K562 (cell line): ENCODE results near the gene SLC7A4. TPM values are rescaled to one million over a fixed set of nuclear protein-coding genes. Genes with fewer than 3 reads are reported as not detected.

Experiments used
- ARID3A ChIP-seq: IDR thresholded peaks from 2 replicates; pipeline ENCODE4 v1.6.1; 2012; ENCODE audit warnings: low read depth, low read length, improper control_type of control experiment, borderline replicate concordance
- BRD4 ChIP-seq: fragments of 200-600 bp; sonication (generic); IDR thresholded peaks from 2 replicates; pipeline ENCODE4 v1.6.1; 2017; ENCODE audit warnings: inconsistent platforms
- CCNT2 ChIP-seq: IDR thresholded peaks from 2 replicates; pipeline ENCODE4 v1.6.1; 2011; ENCODE audit warnings: borderline replicate concordance, low read depth, mild to moderate bottlenecking, moderate library complexity, mixed read lengths, low read length; ENCODE audit not compliant: insufficient read length; ENCODE audit errors: extremely low read depth
- CHCHD3 ChIP-seq: fragments of 250-450 bp; sonication (Bioruptor Pico); IDR thresholded peaks from 2 replicates; pipeline ENCODE4 v2.1.2; 2022; ENCODE audit warnings: mild to moderate bottlenecking
- CHD1 ChIP-seq: fragments of 200-600 bp; sonication (generic); IDR thresholded peaks from one replicate; pipeline ENCODE4 v1.6.1; 2012; ENCODE audit warnings: mild to moderate bottlenecking, moderate library complexity, low read length, inconsistent platforms
- DACH1 ChIP-seq: fragments of 450-650 bp; IDR thresholded peaks from 2 replicates; pipeline ENCODE4 v1.6.1; 2018; ENCODE audit not compliant: partially characterized antibody
- DMBX1 ChIP-seq: fragments of 250-450 bp; sonication (Bioruptor Pico); IDR thresholded peaks from 2 replicates; pipeline ENCODE4 v1.8.0; 2022; ENCODE audit warnings: inconsistent platforms, mild to moderate bottlenecking, moderate library complexity, borderline replicate concordance
- HES1 ChIP-seq: fragments of 450-650 bp; IDR thresholded peaks from 2 replicates; pipeline ENCODE4 v1.6.1; 2016; ENCODE audit warnings: low read depth, mild to moderate bottlenecking, moderate library complexity
- HNRNPUL1 ChIP-seq: fragments of 200-400 bp; formaldehyde crosslinking; IDR thresholded peaks from 2 replicates; pipeline ENCODE4 v1.6.1; 2017; ENCODE audit warnings: low read length
- JUN ChIP-seq, 2 experiments: sonication (generic) in 1 of 2; formaldehyde crosslinking in 1 of 2; IDR thresholded peaks; 2 replicates each; pipeline versions ENCODE4 v1.6.1 to v1.8.0; 2012 to 2022; ENCODE audit warnings: borderline replicate concordance in 2 of 2, mild to moderate bottlenecking in 2 of 2, improper control_type of control experiment in 1 of 2, low read depth in 1 of 2, low read length in 1 of 2, missing genetic modification reagents in 1 of 2
- KDM5B ChIP-seq: fragments of 200-600 bp; sonication (generic); IDR thresholded peaks from 2 replicates; pipeline ENCODE4 v1.6.1; 2012; ENCODE audit warnings: low read depth, mild to moderate bottlenecking, moderate library complexity, low read length, control low read depth, inconsistent platforms; ENCODE audit not compliant: insufficient replicate concordance
- MAFF ChIP-seq: IDR thresholded peaks from 2 replicates; pipeline ENCODE4 v1.6.1; 2012; ENCODE audit warnings: low read length, improper control_type of control experiment
- MCM5 ChIP-seq: fragments of 450-650 bp; IDR thresholded peaks from 2 replicates; pipeline ENCODE4 v1.6.1; 2016; ENCODE audit warnings: low read depth
- MTA1 ChIP-seq: fragments of 450-650 bp; IDR thresholded peaks from 2 replicates; pipeline ENCODE4 v1.6.1; 2017; ENCODE audit warnings: borderline replicate concordance
- MYC ChIP-seq, 2 experiments: fragments of 250-450 bp in 1 of 2; sonication (Bioruptor Pico) in 1 of 2; IDR thresholded peaks; 2 replicates each; pipeline versions ENCODE4 v1.5.1 to v1.6.1; 2012 to 2021; ENCODE audit warnings: low read depth in 2 of 2, borderline replicate concordance in 1 of 2, improper control_type of control experiment in 1 of 2, low read length in 1 of 2, mild to moderate bottlenecking in 1 of 2, moderate library complexity in 1 of 2
- PCBP1 ChIP-seq: fragments of 200-400 bp; formaldehyde crosslinking; IDR thresholded peaks from 2 replicates; pipeline ENCODE4 v1.6.1; 2018; ENCODE audit warnings: mild to moderate bottlenecking, low read depth, low read length; ENCODE audit not compliant: poor library complexity, severe bottlenecking
- SMAD2 ChIP-seq: fragments of 150-350 bp; IDR thresholded peaks from 2 replicates; pipeline ENCODE4 v1.6.1; 2014; ENCODE audit warnings: low read depth, mild to moderate bottlenecking, low read length
- SMARCE1 ChIP-seq: fragments of 450-650 bp; IDR thresholded peaks from 2 replicates; pipeline ENCODE4 v1.7.1; 2016; ENCODE audit warnings: mild to moderate bottlenecking
- TAF7 ChIP-seq: fragments of 450-650 bp; IDR thresholded peaks from 2 replicates; pipeline ENCODE4 v1.6.1; 2016; ENCODE audit warnings: missing genetic modification characterization, missing compliant biosample characterization
- THRB ChIP-seq: fragments of 450-650 bp; formaldehyde crosslinking; conservative IDR thresholded peaks from 2 replicates; pipeline ENCODE4 v1.4.0; 2022; ENCODE audit warnings: mild to moderate bottlenecking, missing genetic modification characterization
- ZBTB7A ChIP-seq: IDR thresholded peaks from 2 replicates; pipeline ENCODE4 v1.6.1; 2011; ENCODE audit warnings: low read depth, mild to moderate bottlenecking, low read length, moderate library complexity, borderline replicate concordance; ENCODE audit not compliant: control insufficient read depth
- ZNF239 ChIP-seq: fragments of 250-450 bp; sonication (Bioruptor Pico); IDR thresholded peaks from 2 replicates; pipeline ENCODE4 v1.4.0; 2020; ENCODE audit warnings: mild to moderate bottlenecking
- ZNF324 ChIP-seq: fragments of 250-450 bp; sonication (Bioruptor Pico); IDR thresholded peaks from 2 replicates; pipeline ENCODE4 v1.4.0; 2020; ENCODE audit warnings: mild to moderate bottlenecking
- ZNF764 ChIP-seq: fragments of 250-450 bp; sonication (Bioruptor Pico); IDR thresholded peaks from 2 replicates; pipeline ENCODE4 v1.4.0; 2020; ENCODE audit warnings: low read depth, mild to moderate bottlenecking, moderate library complexity
- polyA plus RNA-seq, 8 experiments: library from polyadenylated mRNA; depleted of rRNA in 4 of 8; stranded (reverse) in 5 of 8; unstranded in 3 of 8; fragments of >200 nt; fragmentation: Nextera tagmentation in 2 of 8; fragmentation: Illumina TruSeq in 1 of 8; extraction: Ambion mirVana in 2 of 8; extraction: Trizol in 1 of 8; gene quantifications; 2 replicates each; pipeline versions ENCODE4 v1.2.1 to v1.2.3, GENCODE V29; 2011 to 2014; ENCODE audit warnings: inconsistent platforms in 1 of 8, missing spikeins in 1 of 8
- total RNA-seq, 7 experiments: library from RNA; depleted of rRNA in 6 of 7; stranded (reverse); fragments of >200 nt in 6 of 7; fragmentation: Illumina TruSeq in 2 of 7; extraction: Trizol in 2 of 7; gene quantifications; 2 replicates each; pipeline versions ENCODE4 v1.2.1 to v1.2.3, GENCODE V29; 2011 to 2021; ENCODE audit warnings: low replicate concordance in 1 of 7

The SLC7A4 gene
- total and polyA plus RNA-seq, 9 of the 15 experiments (the other 6 are each of a cell fraction or from before 2014, with no cell fraction given): not detected

- no peak for TF ChIP-seq MCM5
- peak; percentile 82; the same call in 1 of the 2 replicates for TF ChIP-seq HNRNPUL1
- TF ChIP-seq DACH1: no peak
- TF ChIP-seq DMBX1 (CRISPR knock-in tag): peak; percentile 68; the same call in 1 of the 2 replicates
- TF ChIP-seq SMARCE1: no peak
- 0 out of 2 replicates have a peak, but pooled peaks have one; percentile 91 for TF ChIP-seq SMAD2
- no peak for TF ChIP-seq MTA1
- TF ChIP-seq THRB (CRISPR knock-in tag): peak; percentile 93; the same call in 1 of the 2 replicates
- no peak for TF ChIP-seq ZBTB7A
- TF ChIP-seq ZNF324 (CRISPR knock-in tag): peak; percentile 5; the same call in 1 of the 2 replicates
- TF ChIP-seq ZNF764 (CRISPR knock-in tag): peak; percentile 84; the same call in 1 of the 2 replicates
- TF ChIP-seq ARID3A: 0 out of 2 replicates have a peak, but pooled peaks have one; percentile 60
- TF ChIP-seq PCBP1: no peak
- TF ChIP-seq CHCHD3 (CRISPR knock-in tag): peak; percentile 95
- peak; percentile 30; the same call in 1 of the 2 replicates for TF ChIP-seq BRD4
- peak; percentile 76 for TF ChIP-seq ZNF239 (CRISPR knock-in tag)
- TF ChIP-seq KDM5B: peak; percentile 64
- no peak for TF ChIP-seq HES1
- TF ChIP-seq TAF7 (tag): peak; percentile 52
- TF ChIP-seq CHD1: peak; percentile 66
- TF ChIP-seq CCNT2: no peak
- TF ChIP-seq MYC (IDR thresholded peaks at IDR 0.05; ENCODE audit: low read depth, low read length): peak; percentile 86
- TF ChIP-seq MYC (CRISPR knock-in tag; IDR thresholded peaks at IDR 0.05; ENCODE audit: borderline replicate concordance, low read depth): no peak
- TF ChIP-seq MAFF: peak; percentile 31
- peak; percentile 54; the same call in 1 of the 2 replicates for TF ChIP-seq JUN (IDR thresholded peaks at IDR 0.05; ENCODE audit: borderline replicate concordance, low read depth, low read length)
- TF ChIP-seq JUN (CRISPR knock-in tag; IDR thresholded peaks at IDR 0.05; ENCODE audit: borderline replicate concordance): no peak
Measured at GRCh38 chr22:21014726-21015465, 17.5 kb downstream of the SLC7A4 start, which contains the start of gene P2RX6 (continued).
